ENCODE measurements around the gene GIMAP8.

GRCh38 chr7:150461520-150461919, 11.1 kb downstream of the GIMAP8 start:
- TF ChIP-seq CTCF (IDR thresholded peaks at IDR 0.05 in 8 of 11, conservative IDR thresholded peaks at IDR 0.05 in 3 of 11) (no peak), POLR2A (IDR thresholded peaks at IDR 0.05) (no peak)
